SK-N-SH treated with all-trans-retinoic acid at 6 μM for 48 hours (cell line): ENCODE measurements around the gene AKR1B15.

Experiments
- ATAC-seq: fragments of 200-7000 bp; cut with Tn5 transposase; 3 replicates; pipeline ENCODE4 v1.9.1; 2020; ENCODE audit warnings: mild to moderate bottlenecking, moderate library complexity
- ARNTL ChIP-seq: fragments of 450-650 bp; formaldehyde crosslinking; IDR thresholded peaks from 2 replicates; pipeline ENCODE4 v1.5.0; 2020; ENCODE audit warnings: low read depth, mild to moderate bottlenecking, moderate library complexity, borderline replicate concordance
- CREB5 ChIP-seq: fragments of 250-450 bp; sonication (Bioruptor Pico); IDR thresholded peaks from 2 replicates; pipeline ENCODE4 v1.5.1; 2020; ENCODE audit warnings: low read depth, mild to moderate bottlenecking, moderate library complexity
- CSDC2 ChIP-seq: fragments of 250-450 bp; sonication (Bioruptor Pico); IDR thresholded peaks from 2 replicates; pipeline ENCODE4 v1.5.0; 2020; ENCODE audit warnings: mild to moderate bottlenecking, moderate library complexity
- CSRNP3 ChIP-seq: fragments of 250-450 bp; sonication (Bioruptor Pico); IDR thresholded peaks from 2 replicates; pipeline ENCODE4 v1.5.1; 2021; ENCODE audit warnings: mild to moderate bottlenecking, moderate library complexity
- ESRRG ChIP-seq: fragments of 250-450 bp; sonication (Bioruptor Pico); IDR thresholded peaks from 2 replicates; pipeline ENCODE4 v1.6.1; 2021; ENCODE audit warnings: mild to moderate bottlenecking
- GLIS3 ChIP-seq: fragments of 250-450 bp; sonication (Bioruptor Pico); IDR thresholded peaks from 2 replicates; pipeline ENCODE4 v1.5.0; 2020; ENCODE audit warnings: mild to moderate bottlenecking, moderate library complexity
- PATZ1 ChIP-seq: fragments of 250-450 bp; sonication (Bioruptor Pico); IDR thresholded peaks from 2 replicates; pipeline ENCODE4 v1.8.0; 2020; ENCODE audit warnings: mild to moderate bottlenecking, moderate library complexity, borderline replicate concordance
- POU6F1 ChIP-seq: fragments of 250-450 bp; sonication (Bioruptor Pico); IDR thresholded peaks from 2 replicates; pipeline ENCODE4 v1.8.0; 2021; ENCODE audit warnings: low read depth, mild to moderate bottlenecking, moderate library complexity, borderline replicate concordance
- RARB ChIP-seq: fragments of 250-450 bp; sonication (Bioruptor Pico); IDR thresholded peaks from 2 replicates; pipeline ENCODE4 v1.8.0; 2021; ENCODE audit warnings: mild to moderate bottlenecking, moderate library complexity
- TCF4 ChIP-seq: fragments of 250-450 bp; sonication (Bioruptor Pico); IDR thresholded peaks from 2 replicates; pipeline ENCODE4 v1.8.0; 2021; ENCODE audit warnings: mild to moderate bottlenecking, moderate library complexity, borderline replicate concordance
- TOX ChIP-seq: fragments of 250-450 bp; sonication (Bioruptor Pico); IDR thresholded peaks from 2 replicates; pipeline ENCODE4 v1.8.0; 2021; ENCODE audit warnings: mild to moderate bottlenecking, moderate library complexity, borderline replicate concordance
- TSHZ2 ChIP-seq: fragments of 250-450 bp; sonication (Bioruptor Pico); IDR thresholded peaks from 2 replicates; pipeline ENCODE4 v1.5.0; 2020; ENCODE audit warnings: mild to moderate bottlenecking, moderate library complexity
- ZC3H10 ChIP-seq: fragments of 250-450 bp; sonication (Bioruptor Pico); IDR thresholded peaks from 2 replicates; pipeline ENCODE4 v1.5.1; 2021; ENCODE audit warnings: mild to moderate bottlenecking, moderate library complexity
- ZFP3 ChIP-seq: fragments of 250-450 bp; sonication (Bioruptor Pico); IDR thresholded peaks from 2 replicates; pipeline ENCODE4 v1.5.0; 2020; ENCODE audit warnings: mild to moderate bottlenecking, moderate library complexity
- ZFP30 ChIP-seq: fragments of 450-650 bp; formaldehyde crosslinking; IDR thresholded peaks from 2 replicates; pipeline ENCODE4 v1.5.0; 2022; ENCODE audit warnings: mild to moderate bottlenecking, moderate library complexity
- ZNF565 ChIP-seq: fragments of 450-650 bp; formaldehyde crosslinking; conservative IDR thresholded peaks from 2 replicates; pipeline ENCODE4 v1.5.0; 2020; ENCODE audit warnings: low read depth, mild to moderate bottlenecking, moderate library complexity
- ZNF70 ChIP-seq: fragments of 450-650 bp; formaldehyde crosslinking; IDR thresholded peaks from 2 replicates; pipeline ENCODE4 v1.5.0; 2020; ENCODE audit warnings: mild to moderate bottlenecking, moderate library complexity
- ZNF8 ChIP-seq: fragments of 450-650 bp; formaldehyde crosslinking; IDR thresholded peaks from 2 replicates; pipeline ENCODE4 v1.5.0; 2020; ENCODE audit warnings: mild to moderate bottlenecking, moderate library complexity

AKR1B15 gene

GRCh38 chr7:134623193-134623592, 74.3 kb downstream of the AKR1B15 start:
- TF ChIP-seq RARB (CRISPR knock-in tag) (no peak), ZFP3 (CRISPR knock-in tag) (no peak), ESRRG (no peak), CREB5 (no peak), ZNF70 (CRISPR knock-in tag) (no peak), CSDC2 (CRISPR knock-in tag) (no peak), CSRNP3 (CRISPR knock-in tag) (no peak), ARNTL (CRISPR knock-in tag) (no peak), POU6F1 (CRISPR knock-in tag) (no peak), ZNF565 (CRISPR knock-in tag) (no peak), ZFP30 (CRISPR knock-in tag) (no peak), GLIS3 (CRISPR knock-in tag) (no peak), TCF4 (no peak), ZNF8 (no peak), TSHZ2 (CRISPR knock-in tag) (no peak), TOX (CRISPR knock-in tag) (no peak)
- no peak for ATAC-seq

- no peak for ATAC-seq
Measured at GRCh38 chr7:134625550-134625949, 76.6 kb downstream of the AKR1B15 start.

More at GRCh38 chr7:134625550-134625949, 76.6 kb downstream of the AKR1B15 start:
- TF ChIP-seq PATZ1 (CRISPR knock-in tag) = no peak
- no peak for TF ChIP-seq ZC3H10 (CRISPR knock-in tag)
- TF ChIP-seq ZFP30 (CRISPR knock-in tag) = no peak
- no peak for TF ChIP-seq POU6F1 (CRISPR knock-in tag)
- TF ChIP-seq ZNF70 (CRISPR knock-in tag) = no peak
- TF ChIP-seq ESRRG = no peak
- no peak for TF ChIP-seq ZNF565 (CRISPR knock-in tag)
- TF ChIP-seq TSHZ2 (CRISPR knock-in tag) = no peak
- no peak for TF ChIP-seq TCF4
- TF ChIP-seq ARNTL (CRISPR knock-in tag) = no peak
